Measurements from ENCODE around the gene RDX.
"Not testable (repeated sequence)": the region's sequence is repeated elsewhere in the genome, so short reads cannot be mapped to it uniquely, and the experiment has no call there.

The RDX gene

DNA sequence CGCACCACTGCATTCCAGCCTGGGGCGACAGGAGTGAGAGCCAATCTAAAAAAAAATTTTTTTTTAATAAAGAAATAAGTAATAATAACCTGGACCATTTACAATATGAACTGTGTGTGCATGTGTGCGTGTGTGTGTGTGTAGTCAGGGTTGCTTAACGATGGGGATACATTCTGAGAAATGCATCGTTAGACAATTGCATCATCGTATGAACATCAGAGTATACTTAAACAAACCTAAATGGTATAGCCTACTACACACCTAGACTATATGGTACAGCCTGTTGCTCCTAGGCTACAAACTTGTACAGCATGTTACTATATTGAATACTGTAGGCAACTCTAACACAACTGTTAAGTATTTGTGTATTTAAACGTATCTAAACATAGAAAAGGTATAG, 26.4 kb downstream of the RDX start:
- no peak for DNase-seq (ENCODE audit: low read depth)

DNA sequence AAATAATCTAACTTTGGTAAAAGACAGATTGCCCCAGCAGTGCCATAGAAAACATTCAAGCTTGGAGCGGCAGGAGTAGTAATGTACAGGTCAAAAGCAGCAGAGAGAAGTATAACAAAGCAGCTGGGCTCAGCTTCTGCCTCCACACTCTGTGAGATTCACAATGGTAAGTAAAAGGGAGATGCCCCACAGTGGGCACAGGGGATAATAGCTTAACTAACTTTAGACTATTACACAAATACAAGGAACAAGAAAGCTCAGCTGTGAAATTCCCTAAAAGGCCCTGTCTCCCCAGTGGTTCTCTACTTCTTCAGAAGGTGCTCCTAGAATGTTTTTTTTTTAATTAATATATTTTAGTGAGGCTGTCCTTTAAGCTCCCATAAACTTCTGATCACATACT, 28.0 kb downstream of the RDX start:
- DNase-seq (ENCODE audit: low read depth) = no peak

DNA sequence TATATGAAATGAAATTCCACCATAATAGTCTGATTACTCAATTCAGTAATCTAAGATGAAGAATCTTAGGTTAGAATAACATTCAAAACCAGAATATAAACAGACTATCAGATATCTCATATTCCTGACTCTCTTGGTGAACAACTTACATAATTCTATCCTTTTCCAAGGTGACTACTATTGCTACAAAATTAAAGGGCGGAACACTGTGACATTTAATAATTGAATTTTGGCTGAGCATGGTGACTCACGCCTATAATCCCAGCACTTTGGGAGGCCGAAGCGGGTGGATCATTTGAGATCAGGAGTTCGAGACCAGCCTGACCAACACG, 34.4 kb downstream of the RDX start:
- DNase-seq (ENCODE audit: low read depth) = no peak

DNA sequence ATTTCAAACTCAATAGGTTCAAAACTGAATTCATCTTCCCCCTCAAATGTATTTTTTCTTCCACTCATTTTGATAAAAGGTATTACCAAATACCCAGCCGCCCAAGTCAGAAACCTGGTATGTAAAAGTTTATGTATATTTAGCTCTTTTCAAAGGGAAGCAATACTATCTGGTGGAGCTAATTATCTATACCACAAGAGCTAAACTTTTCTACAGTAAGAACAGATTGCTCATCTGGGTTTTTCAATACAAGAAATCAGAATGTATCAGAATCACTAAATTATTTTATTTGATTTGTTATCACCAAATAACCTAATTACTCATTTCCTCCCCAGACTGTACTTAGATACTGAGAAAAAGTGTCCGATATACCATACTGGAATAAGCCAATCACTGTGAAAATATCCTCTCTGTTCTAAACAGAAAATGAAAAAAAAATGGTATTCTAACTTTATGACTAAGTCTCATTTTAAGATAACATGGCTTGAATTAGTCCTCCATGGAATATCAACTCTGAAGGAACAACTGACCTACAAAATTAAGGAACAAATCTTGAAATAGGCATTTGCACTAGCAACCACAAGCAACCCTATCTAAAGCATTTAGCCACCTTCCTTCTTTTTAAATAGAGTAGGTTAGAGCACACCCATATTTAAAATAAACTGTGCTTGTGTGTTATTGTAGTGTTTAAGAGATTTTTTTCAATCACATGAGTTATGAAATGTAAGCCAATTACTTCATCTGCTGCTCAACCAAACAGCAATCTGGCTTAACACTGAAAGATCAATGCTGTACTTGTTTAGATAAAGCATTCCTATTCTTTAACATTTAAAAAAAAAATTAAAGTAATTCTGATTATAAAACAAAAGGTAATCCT, 35.0 kb downstream of the RDX start:
- DNase-seq (ENCODE audit: low read depth) = no peak

DNA sequence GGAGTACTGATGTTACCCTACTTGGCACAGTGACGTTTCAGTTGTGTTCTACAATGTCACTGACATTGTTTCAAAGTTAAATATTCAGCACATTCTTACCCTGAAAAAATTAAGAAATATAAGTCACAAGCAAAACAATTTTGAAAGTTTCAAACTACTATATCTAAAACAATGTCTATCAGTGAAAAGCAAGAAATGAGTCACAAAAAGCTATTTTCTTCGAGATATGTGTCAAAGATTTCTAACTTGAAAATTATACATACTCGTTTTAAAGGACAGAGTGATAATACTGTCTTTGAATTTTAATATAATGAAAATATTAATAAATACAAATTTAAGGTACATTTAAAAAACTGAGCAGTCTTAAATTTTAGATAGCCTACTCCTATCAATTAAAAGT, 42.9 kb downstream of the RDX start:
- DNase-seq (ENCODE audit: low read depth) = no peak

DNA sequence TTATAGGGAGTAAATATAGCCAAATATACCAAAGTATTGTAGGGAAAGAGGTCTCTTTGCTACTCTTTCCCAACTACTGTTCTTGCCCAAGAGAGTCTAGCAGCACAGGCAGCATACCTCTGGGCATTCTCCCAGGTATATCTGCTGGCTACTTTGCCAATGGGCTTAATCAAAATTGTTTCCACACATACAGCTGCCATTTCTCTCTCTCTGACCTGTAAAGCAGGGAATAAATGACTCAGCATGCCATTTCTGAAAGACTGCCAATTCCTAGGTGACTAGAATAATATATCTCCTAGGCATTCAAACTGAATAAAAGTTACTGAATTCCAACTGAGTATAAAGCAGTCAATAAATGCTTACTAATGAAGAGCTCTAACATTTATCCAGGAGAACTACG, 44.6 kb downstream of the RDX start:
- DNase-seq (ENCODE audit: low read depth) = no peak

DNA sequence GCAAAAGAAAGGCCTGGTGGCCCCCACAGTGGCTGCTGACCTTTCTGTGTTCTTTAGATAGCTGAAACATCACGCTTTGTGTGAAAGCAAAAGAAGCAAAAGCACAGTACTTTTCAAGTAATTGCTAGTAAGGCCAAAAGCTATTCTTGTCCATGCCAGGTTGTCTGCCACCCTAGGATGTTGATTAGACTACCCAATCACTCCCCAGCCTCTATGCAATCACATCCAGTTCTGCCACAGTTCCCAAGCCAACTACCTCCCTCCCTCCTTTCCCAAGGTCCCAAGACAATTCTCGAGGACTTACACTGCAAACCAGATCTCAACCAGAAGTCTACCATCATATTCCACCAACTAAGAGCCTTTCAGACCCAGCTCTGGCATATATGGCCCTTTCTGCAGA, 46.2 kb downstream of the RDX start:
- DNase-seq (ENCODE audit: low read depth) = no peak

DNA sequence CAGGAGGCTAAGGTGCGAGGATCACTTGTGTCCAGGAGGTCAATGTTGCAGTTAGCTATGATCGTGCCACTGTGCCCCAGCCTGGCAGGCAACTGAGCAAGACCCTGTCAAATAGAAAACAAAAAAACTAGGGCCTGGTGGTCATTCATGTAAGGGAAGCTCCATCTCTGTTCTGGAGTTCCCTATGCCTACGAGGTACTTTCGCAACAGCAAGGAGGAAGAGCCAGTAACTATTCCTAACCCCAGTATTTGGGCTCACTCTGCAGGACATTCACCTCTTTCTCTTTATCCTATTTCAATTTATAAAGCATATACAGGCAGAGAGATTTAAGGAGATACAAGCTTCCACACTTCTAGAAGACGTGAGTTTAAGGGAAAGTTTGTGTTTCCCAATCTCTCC, 46.6 kb downstream of the RDX start:
- DNase-seq (ENCODE audit: low read depth) = no peak

DNA sequence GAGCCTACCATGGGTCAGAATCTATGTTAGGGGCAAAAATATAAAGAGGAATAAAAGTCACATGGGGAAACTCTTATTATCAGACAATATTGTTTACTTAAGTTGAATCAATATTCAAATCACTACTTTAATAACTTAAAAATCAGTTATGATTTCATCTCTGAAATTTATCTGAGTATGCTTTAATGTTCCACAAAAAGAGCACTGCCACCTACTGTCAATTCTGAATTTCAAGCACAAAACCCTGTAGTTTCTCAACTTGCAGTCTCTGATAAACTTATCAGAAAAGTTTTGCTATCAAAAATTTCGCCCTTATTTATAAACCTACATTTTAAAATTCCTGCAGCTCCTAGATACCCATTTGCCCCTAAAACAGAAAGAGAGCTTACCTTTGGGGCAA, 47.3 kb downstream of the RDX start:
- no peak for DNase-seq (ENCODE audit: low read depth)

DNA sequence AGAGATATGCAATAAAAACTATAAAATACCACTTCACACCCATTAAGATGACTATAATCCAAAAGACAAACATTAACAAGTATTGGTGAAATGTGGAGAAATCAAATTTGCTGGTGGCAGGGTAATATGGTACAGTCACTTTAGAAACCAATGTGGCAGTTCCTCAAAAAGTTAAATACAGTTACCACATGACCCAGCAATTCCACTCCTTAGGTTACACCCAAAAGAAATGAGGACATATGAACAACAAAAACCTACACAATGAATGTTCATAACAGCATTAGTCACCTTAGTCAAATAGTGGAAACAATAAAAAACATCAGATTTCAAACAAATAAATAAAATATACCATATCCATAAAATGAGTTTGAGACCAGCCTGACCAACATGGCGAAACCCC, 52.6 kb downstream of the RDX start:
- no peak for DNase-seq (ENCODE audit: low read depth)

DNA sequence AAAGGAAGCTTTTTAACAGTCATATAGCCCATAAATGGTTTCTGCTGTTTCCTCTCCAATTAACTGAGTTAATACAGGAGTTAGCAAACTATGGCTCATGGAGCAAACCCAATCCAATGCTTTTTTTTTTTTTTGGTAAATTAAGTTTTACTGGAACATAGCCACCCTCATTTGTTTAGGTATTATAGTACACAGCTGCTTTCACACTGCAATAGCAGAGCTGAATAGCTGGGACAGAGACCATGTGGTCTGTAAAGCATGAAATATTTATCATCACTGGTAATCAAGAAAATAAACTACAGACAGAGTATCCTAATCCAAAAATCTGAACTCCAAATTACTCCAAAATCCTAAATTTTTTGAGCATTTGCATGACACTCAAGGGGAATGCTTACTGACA, 53.7 kb downstream of the RDX start:
- DNase-seq (ENCODE audit: low read depth) = no peak

DNA sequence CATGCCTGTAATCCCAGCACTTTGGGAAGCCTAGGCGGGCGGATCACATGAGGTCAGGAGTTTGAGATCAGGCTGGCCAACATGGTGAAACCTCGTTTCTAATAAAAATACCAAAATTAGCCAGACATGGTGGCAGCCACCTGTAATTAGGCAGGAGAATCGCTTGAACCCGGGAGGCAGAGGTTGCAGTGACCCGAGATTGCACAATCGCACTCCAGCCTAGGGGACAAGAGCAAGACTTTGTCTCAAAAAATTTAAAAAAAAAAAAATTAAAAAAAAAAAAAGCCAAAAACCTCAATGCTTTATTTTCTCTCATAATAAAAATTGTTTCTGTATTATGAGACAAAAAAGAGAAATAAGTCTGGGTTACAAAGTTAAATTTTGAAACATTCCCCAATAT, 54.2 kb downstream of the RDX start:
- no peak for DNase-seq (ENCODE audit: low read depth)

DNA sequence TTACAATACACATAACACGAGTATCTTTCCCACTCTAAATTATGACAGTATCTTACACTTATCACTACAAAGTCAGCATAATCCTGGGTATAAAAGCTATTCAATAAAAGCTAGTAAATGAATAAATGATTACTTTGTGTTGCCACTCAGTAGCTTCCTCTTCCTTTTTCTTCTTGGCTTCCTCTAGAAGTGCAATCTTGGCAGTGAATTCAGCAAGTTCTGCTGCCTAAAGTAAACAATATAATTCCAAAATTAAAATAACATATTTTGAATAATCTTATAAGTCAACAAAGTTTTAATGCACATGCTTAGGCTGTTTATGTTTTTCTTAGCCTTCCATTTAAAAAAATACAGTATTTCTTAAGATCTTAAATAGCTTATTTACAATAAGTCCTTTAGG, 60.4 kb downstream of the RDX start:
- DNase-seq (ENCODE audit: low read depth) = no peak

DNA sequence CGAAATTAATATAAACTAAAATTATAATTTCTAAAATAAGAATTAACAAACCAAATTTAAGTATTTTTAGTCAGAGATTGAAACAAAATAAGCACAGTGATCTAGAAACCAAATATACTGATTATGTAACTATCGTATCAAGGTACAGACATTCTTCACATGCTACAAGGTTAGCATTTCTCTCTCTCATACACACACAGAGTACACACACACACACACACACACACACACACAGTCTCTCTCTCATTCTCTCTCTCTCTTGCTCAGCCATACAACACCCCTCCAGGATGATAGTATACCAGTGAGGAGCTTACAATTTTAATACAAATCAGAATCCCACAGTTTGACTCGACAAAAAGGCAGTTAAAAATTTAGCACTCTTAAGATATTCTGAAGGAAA, 66.0 kb downstream of the RDX start:
- DNase-seq (ENCODE audit: low read depth) = no peak

DNA sequence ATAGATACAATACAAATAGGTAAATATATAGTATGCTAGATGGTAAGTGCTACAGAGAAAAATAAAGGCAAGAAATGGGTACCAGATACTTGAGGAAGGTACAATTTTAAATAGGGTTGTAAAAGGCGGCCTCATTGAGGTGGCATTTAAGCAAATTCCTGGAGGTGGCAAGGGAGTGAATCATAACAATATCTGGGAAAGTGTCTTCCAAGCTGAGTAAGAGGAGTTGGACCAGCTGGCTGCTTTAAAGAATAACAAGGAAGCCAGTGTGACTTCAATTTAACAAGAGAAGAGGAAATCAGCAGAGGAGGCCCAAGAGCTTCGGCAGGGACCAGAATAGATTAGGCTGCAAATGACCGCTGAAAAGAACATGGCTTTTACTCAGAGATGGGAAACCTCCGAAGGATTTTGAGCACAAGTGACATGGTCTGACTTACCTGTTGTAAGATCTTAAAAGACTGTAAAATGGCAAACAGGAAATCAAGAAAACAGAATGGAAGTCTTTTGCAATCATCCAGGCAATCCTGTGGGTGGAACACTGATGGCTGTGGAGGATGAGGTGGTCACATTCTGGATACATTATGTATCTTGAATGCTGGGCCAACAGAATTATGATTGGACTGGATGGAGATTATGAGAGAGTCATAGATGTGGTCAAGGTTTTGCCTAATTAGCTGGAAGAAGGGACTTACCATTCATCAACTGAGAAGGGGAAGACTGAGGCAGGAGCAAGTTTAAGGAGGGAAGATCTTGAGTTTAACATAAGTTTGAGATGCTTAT, 77.2 kb downstream of the RDX start:
- no peak for DNase-seq (ENCODE audit: low read depth)

DNA sequence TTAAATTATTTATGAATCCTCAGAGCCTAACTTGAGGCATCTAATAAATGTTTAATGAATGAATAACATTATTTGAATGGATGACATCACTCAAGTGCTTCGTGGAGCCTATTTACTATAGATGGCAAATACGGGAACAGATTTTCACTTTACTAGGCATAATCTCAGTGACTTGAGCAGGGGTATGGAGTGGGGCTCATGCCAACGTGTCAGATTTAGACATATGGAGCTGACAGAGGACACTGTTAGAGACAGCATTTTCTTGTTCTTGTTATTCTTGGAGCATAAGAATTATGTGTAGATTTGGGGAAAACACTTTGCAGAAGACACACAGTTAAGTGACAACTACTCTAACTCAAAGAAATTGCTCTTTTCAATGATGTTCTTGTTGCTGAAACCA, 78.5 kb downstream of the RDX start:
- no peak for DNase-seq (ENCODE audit: low read depth)

DNA sequence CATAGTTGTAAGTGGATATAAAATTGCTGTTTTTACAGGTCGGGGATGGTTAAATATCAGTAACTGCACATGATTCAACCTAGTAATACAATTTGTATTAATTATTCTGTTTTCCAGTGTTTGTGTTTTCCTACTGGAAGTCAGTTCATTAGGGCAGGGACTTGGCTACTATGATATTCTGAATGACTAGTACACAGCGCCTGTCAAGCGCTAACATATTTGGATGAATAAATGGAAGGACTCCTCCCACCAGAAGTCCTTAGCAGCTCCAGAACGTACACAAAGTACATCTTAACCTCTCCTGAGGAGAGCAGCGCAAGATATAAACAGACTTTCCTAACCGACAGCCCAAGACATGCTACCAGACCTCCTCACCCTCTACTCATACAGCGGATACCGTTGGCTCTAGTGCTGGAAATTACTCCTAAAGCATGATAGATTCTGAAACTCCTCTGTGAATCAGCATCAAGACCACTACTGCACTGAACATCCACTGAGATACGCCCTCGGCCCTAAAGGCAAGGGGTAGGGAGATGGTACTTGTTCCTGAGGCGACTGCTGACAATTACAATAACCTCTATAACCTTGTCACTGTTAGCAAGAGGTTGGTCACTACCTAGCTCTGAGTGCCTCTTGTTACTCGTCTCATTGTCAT, 79.1 kb downstream of the RDX start:
- no peak for DNase-seq (ENCODE audit: low read depth)

DNA sequence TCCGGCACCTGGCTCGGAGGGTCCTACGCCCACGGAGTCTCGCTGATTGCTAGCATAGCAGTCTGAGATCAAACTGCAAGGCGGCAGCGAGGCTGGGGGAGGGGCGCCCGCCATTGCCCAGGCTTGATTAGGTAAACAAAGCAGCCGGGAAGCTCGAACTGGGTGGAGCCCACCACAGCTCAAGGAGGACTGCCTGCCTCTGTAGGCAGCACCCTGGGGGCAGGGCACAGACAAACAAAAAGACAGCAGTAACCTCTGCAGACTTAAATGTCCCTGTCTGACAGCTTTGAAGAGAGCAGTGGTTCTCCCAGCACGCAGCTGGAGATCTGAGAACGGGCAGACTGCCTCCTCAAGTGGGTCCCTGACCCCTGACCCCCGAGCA, 87.1 kb downstream of the RDX start:
- DNase-seq (ENCODE audit: low read depth) = not testable (repeated sequence)

DNA sequence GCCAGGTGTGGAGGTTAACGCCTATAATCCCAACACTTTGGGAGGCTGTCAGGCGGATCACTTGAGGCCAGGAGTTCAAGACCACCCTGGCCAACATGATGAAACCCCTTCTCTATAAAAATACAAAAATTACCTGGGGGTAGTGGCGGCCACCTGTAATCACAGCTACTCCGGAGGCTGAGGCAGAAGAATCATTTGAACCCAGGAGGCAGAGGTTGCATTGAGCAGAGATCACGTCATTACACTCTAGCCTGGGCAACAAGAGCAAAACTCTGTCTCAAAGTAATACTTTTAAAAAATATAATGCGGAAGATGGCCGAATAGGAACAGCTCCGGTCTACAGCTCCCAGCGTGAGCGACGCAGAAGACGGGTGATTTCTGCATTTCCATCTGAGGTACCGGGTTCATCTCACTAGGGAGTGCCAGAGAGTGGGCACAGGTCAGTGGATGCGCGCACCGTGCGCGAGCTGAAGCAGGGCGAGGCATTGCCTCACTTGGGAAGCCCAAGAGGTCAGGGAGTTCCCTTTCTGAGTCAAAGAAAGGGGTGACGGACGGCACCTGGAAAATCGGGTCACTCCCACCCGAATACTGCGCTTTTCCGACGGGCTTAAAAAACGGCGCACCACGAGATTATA, 87.6 kb downstream of the RDX start:
- DNase-seq (ENCODE audit: low read depth) = not testable (repeated sequence)

DNA sequence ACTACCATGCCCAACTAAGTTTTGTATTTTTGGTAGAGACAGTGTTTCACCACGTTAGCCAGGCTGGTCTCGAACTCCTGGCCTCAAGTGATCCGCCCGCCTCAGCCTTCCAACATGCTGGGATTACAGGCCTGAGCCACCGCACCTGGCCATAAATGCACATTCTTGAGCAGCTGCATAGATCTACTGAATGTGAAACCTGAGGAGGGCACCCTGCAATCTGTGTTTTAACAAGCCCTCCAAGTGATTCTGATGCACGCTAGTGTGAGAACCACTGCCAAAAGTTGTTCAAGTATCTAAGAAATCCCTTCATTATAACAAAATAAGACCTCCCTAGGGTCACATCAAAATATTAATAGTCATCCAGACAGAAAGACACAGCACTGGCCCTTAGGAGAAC, 89.3 kb downstream of the RDX start:
- DNase-seq (ENCODE audit: low read depth) = no peak

DNA sequence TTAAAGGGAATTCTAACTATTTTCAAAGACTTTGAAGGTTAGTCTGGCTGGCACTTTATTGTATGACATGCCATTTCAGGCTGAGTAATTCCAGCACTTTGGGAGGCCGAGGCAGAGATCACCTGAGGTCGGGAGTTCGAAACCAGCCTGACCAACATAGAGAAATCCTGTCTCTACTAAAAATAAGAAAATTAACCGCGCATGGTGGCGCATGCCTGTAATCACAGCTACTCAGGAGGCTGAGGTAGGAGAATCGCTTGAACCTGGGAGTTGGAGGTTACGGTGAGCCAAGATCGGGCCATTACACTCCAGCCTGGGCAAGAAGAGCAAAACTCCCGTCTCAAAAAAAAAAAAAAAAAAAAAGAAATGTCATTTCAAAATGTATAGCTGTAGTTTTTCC, 95.6 kb downstream of the RDX start:
- no peak for DNase-seq (ENCODE audit: low read depth)

DNA sequence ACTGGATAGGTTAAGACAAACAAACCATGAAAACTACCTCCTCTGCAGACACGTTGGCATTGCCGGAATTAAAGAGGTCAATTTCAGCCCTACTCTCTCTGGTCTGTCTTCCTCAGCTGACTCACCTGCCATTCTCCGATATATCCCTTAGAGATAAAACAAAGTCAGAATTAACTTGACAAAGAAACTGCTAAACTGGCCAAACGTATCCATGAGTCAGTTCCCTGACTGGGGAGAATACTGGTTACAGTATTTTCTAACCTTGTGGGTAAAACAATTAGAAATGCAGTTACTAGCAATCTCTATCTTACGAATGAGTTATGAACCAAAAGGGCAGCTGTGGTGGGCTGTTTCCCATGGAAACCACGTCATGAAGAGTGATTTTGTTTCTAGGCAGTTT, 96.2 kb downstream of the RDX start:
- DNase-seq (ENCODE audit: low read depth) = no peak
